CD14-positive monocyte (primary cell): ENCODE measurements around the gene LY86. TPM values are rescaled to one million over a fixed set of nuclear protein-coding genes. Genes with fewer than 3 reads are reported as not detected.

Experiments used
- DNase-seq, 3 donors: peaks; one replicate each; pipeline ENCODE4 v3.0.0-alpha.2; 2011 to 2022
- H2AFZ ChIP-seq: 2 replicates; pipeline ENCODE4 v1.6.0; 2012; ENCODE audit warnings: mild to moderate bottlenecking, low read depth, low read length, inconsistent platforms; ENCODE audit not compliant: insufficient read depth, poor library complexity, severe bottlenecking
- H3K27ac ChIP-seq, 2 donors: 1 replicate in 1 of 2; 2 replicates in 1 of 2; pipeline ENCODE4 v1.5.1; 2012 to 2013; ENCODE audit warnings: low read length in 2 of 2, control low read depth in 1 of 2, inconsistent platforms in 1 of 2, low read depth in 1 of 2, mild to moderate bottlenecking in 1 of 2
- H3K27me3 ChIP-seq, 2 donors: one replicate each; pipeline versions ENCODE4 v1.6.0 to v1.6.1; 2011 to 2013; ENCODE audit warnings: low read length in 2 of 2; ENCODE audit not compliant: control insufficient read depth in 2 of 2, insufficient read depth in 2 of 2
- H3K36me3 ChIP-seq, 2 donors: replicated peaks in 1 of 2; 1 replicate in 1 of 2; 2 replicates in 1 of 2; pipeline versions ENCODE4 v1.5.1 to v1.6.1; 2012 to 2013; ENCODE audit warnings: low read length in 2 of 2, control low read depth in 1 of 2, inconsistent platforms in 1 of 2, mild to moderate bottlenecking in 1 of 2; ENCODE audit not compliant: insufficient read depth in 2 of 2, control insufficient read depth in 1 of 2
- H3K4me1 ChIP-seq, 2 donors: 1 replicate in 1 of 2; 2 replicates in 1 of 2; pipeline versions ENCODE4 v1.5.1 to v1.6.1; 2012 to 2013; ENCODE audit warnings: low read length in 2 of 2, control low read depth in 1 of 2, inconsistent platforms in 1 of 2, mild to moderate bottlenecking in 1 of 2, moderate library complexity in 1 of 2; ENCODE audit not compliant: insufficient read depth in 2 of 2, control insufficient read depth in 1 of 2
- H3K4me2 ChIP-seq: replicated peaks from 2 replicates; pipeline ENCODE3; 2012; ENCODE audit warnings: low read length, moderate library complexity, mild to moderate bottlenecking; ENCODE audit not compliant: poor library complexity, severe bottlenecking; ENCODE audit errors: extremely low read depth
- H3K4me3 ChIP-seq, 3 experiments: fragments of 200-600 bp in 1 of 3; sonication (generic) in 1 of 3; replicated peaks in 1 of 3; 1 replicate in 2 of 3; 2 replicates in 1 of 3; pipeline ENCODE4 v1.5.1; 2011 to 2013; ENCODE audit warnings: low read length in 3 of 3, mild to moderate bottlenecking in 3 of 3, control low read depth in 2 of 3, low read depth in 2 of 3, inconsistent platforms in 1 of 3, moderate library complexity in 1 of 3
- H3K79me2 ChIP-seq: 2 replicates; pipeline ENCODE4 v1.6.0; 2012; ENCODE audit warnings: mild to moderate bottlenecking, control low read depth, inconsistent platforms, low read length, moderate library complexity; ENCODE audit not compliant: insufficient read depth
- H3K9ac ChIP-seq: 2 replicates; pipeline ENCODE4 v1.6.0; 2017; ENCODE audit warnings: low read length, mild to moderate bottlenecking; ENCODE audit not compliant: insufficient read depth, poor library complexity, severe bottlenecking
- H3K9me3 ChIP-seq, 2 donors: replicated peaks in 1 of 2; 1 replicate in 1 of 2; 2 replicates in 1 of 2; pipeline versions ENCODE4 v1.5.1 to v1.6.1; 2012 to 2013; ENCODE audit warnings: low read length in 2 of 2, control low read depth in 1 of 2; ENCODE audit not compliant: control insufficient read depth in 1 of 2, insufficient read depth in 1 of 2
- H4K20me1 ChIP-seq: 2 replicates; pipeline ENCODE4 v1.6.0; 2012; ENCODE audit warnings: mild to moderate bottlenecking, low read length, control low read depth, moderate library complexity; ENCODE audit not compliant: insufficient read depth
- H3K27ac Mint-ChIP-seq, 7 donors: one replicate each; pipeline ENCODE4 v1.8.0; 2020; ENCODE audit warnings: mild to moderate bottlenecking in 7 of 7, mixed read lengths in 7 of 7, moderate library complexity in 6 of 7, inconsistent platforms in 2 of 7
- H3K27me3 Mint-ChIP-seq, 3 donors: one replicate each; pipeline ENCODE4 v1.8.0; 2021 to 2022; ENCODE audit warnings: low read depth in 3 of 3, mild to moderate bottlenecking in 3 of 3, mixed read lengths in 3 of 3, moderate library complexity in 3 of 3, inconsistent platforms in 1 of 3
- H3K36me3 Mint-ChIP-seq, 2 donors: one replicate each; pipeline ENCODE4 v1.8.0; 2020; ENCODE audit warnings: mixed read lengths in 2 of 2, inconsistent platforms in 1 of 2, mild to moderate bottlenecking in 1 of 2
- H3K4me1 Mint-ChIP-seq: one replicate; pipeline ENCODE4 v1.8.0; 2020; ENCODE audit warnings: mild to moderate bottlenecking, mixed read lengths
- H3K4me3 Mint-ChIP-seq, 2 donors: one replicate each; pipeline ENCODE4 v1.8.0; 2020; ENCODE audit warnings: mild to moderate bottlenecking in 2 of 2, mixed read lengths in 2 of 2, moderate library complexity in 1 of 2
- H3K9me3 Mint-ChIP-seq, 7 donors: one replicate each; pipeline ENCODE4 v1.8.0; 2020 to 2022; ENCODE audit warnings: mixed read lengths in 7 of 7, mild to moderate bottlenecking in 6 of 7, moderate library complexity in 6 of 7, inconsistent platforms in 2 of 7
- WGBS: methylation state at CpG from one replicate; pipeline ENCODE4 v1.1.5; 2013; ENCODE audit warnings: missing lambda C conversion rate; ENCODE audit not compliant: insufficient coverage; 5-methylcytosine and 5-hydroxymethylcytosine counted together
- intact Hi-C, 2 donors: fragments of 100-400 bp; cut with micrococcal nuclease; formaldehyde crosslinking; loops; one replicate each; pipeline versions ENCODE4 v1.15.0 to v1.15.1; 2023
- polyA plus RNA-seq, 3 donors: library from polyadenylated mRNA; depleted of rRNA in 1 of 3; unstranded in 2 of 3; stranded (reverse) in 1 of 3; fragments of 300-500 nt in 2 of 3; fragments of >200 nt in 1 of 3; fragmentation: Illumina TruSeq in 2 of 3; gene quantifications; 1 replicate in 2 of 3; 2 replicates in 1 of 3; pipeline ENCODE4 v1.2.3, GENCODE V29; 2012 to 2021
- TF ChIP-seq, protein P1 (sequence below): fragments of 200-600 bp; IDR thresholded peaks from one replicate; pipeline ENCODE4 v1.8.0; 2022; ENCODE audit warnings: antibody characterized with exemption, mild to moderate bottlenecking

LY86 gene
- polyA plus RNA-seq, 3 donors = 166 to 609 (median 454) TPM

GRCh38 chr6:6566766-6567165 is 21.8 kb upstream of the LY86 start:
- no peaks in the 10 kb centered on the region for H4K20me1 ChIP-seq
- DNase-seq = no peak
- peaks cover 25% of the 10 kb centered on the region for H3K4me1 Mint-ChIP-seq
- H3K27me3 Mint-ChIP-seq = peaks cover 0 to 3% (median 1%) of the 10 kb centered on the region in 3 donors
- H3K4me3 ChIP-seq = no peak overlapping the region
- no peak overlapping the region for H3K27ac Mint-ChIP-seq
- peaks cover 0 to 3% of the 10 kb centered on the region in 2 donors for H3K9me3 ChIP-seq
- TF ChIP-seq, protein P1, sequence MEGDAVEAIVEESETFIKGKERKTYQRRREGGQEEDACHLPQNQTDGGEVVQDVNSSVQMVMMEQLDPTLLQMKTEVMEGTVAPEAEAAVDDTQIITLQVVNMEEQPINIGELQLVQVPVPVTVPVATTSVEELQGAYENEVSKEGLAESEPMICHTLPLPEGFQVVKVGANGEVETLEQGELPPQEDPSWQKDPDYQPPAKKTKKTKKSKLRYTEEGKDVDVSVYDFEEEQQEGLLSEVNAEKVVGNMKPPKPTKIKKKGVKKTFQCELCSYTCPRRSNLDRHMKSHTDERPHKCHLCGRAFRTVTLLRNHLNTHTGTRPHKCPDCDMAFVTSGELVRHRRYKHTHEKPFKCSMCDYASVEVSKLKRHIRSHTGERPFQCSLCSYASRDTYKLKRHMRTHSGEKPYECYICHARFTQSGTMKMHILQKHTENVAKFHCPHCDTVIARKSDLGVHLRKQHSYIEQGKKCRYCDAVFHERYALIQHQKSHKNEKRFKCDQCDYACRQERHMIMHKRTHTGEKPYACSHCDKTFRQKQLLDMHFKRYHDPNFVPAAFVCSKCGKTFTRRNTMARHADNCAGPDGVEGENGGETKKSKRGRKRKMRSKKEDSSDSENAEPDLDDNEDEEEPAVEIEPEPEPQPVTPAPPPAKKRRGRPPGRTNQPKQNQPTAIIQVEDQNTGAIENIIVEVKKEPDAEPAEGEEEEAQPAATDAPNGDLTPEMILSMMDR = no peak
- peaks cover 13 to 22% of the 10 kb centered on the region in 2 donors for H3K4me1 ChIP-seq
- H2AFZ ChIP-seq = no peak overlapping the region
- H3K9ac ChIP-seq = no peak overlapping the region
- peaks cover 0 to 6% (median 2%) of the 10 kb centered on the region in 7 donors for H3K9me3 Mint-ChIP-seq
- no peak overlapping the region for H3K4me3 Mint-ChIP-seq
- no peaks in the 10 kb centered on the region for H3K79me2 ChIP-seq
- no peaks in the 10 kb centered on the region for H3K36me3 Mint-ChIP-seq
- WGBS = no CpG with 5 or more reads among the region's 4 CpGs
- H3K27ac ChIP-seq = no peak overlapping the region
- no peak overlapping the region for H3K4me2 ChIP-seq
- no peaks in the 10 kb centered on the region for H3K27me3 ChIP-seq
- intact Hi-C loops = no loop called here
- H3K36me3 ChIP-seq = no peaks in the 10 kb centered on the region

DNA sequence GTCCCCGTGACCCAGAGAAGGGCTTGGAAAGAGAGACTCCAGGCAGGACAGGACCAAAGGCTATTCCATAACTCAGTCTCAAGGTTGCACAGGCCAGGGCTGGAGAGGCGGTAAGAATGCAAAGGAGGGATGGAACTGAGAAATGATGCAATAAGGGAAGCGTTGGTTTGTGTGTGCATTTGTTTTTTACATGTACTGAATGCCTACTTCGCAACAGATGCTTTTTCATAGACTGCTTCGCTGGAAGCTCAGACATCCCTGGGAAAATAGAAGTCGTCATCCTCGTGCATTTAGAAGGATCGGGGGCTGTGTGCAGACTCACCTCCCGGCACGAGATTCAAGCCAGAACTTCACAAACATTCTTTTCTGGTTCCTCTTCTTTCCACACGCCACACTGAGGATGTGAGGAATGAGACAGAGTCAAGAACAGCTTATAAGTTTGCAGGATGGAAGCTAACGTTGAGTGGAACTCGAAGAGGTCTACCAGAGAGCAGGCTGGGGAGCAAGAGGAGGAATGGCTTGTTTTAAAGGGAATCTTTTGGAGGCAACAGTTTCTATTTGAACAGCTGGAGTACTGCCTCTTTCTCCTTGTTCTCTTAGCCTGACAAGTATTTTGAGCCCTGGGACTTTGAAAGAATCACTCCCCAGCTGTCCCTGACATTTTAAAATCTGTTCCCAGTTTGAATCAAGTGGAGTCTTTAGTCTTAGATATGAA is 19.3 kb upstream of the LY86 start:
- H3K9ac ChIP-seq = no peak overlapping the region
- Mint-ChIP-seq H3K4me1 (peaks cover 16% of the 10 kb centered on the region), H3K9me3 (peaks cover 0 to 6% (median 4%) of the 10 kb centered on the region in 7 donors), H3K4me3 (peak overlapping the region; percentile 61 to 84), H3K36me3 (no peaks in the 10 kb centered on the region), H3K27me3 (peaks cover 0 to 3% (median 1%) of the 10 kb centered on the region in 3 donors), H3K27ac (no peak overlapping the region)
- H3K36me3 ChIP-seq = no peaks in the 10 kb centered on the region
- H3K4me1 ChIP-seq = peaks cover 8 to 12% of the 10 kb centered on the region in 2 donors
- intact Hi-C loops = no loop called here
- H3K27me3 ChIP-seq = no peaks in the 10 kb centered on the region
- TF ChIP-seq, protein P1 = no peak
- no peaks in the 10 kb centered on the region for H3K9me3 ChIP-seq
- peak overlapping the region; percentile 71 for H2AFZ ChIP-seq
- no peaks in the 10 kb centered on the region for H4K20me1 ChIP-seq
- H3K4me3 ChIP-seq = peak overlapping the region in 2 of 3 experiments; percentile 19 to 52
- peak overlapping the region; percentile 58 for H3K4me2 ChIP-seq
- no peaks in the 10 kb centered on the region for H3K79me2 ChIP-seq
- 35% methylated on average over 6 of the region's 13 CpGs for WGBS
- peak in 1 of 3 donors; percentile 21 for DNase-seq
- H3K27ac ChIP-seq = no peak overlapping the region
